NCI-H82 (cell line): ENCODE measurements around the gene PRKG1.

ENCODE experiments used
- DNase-seq: peaks from one replicate; lab custom pipeline; 2025; lab: John Stamatoyannopoulos, UW

PRKG1 gene

DNA sequence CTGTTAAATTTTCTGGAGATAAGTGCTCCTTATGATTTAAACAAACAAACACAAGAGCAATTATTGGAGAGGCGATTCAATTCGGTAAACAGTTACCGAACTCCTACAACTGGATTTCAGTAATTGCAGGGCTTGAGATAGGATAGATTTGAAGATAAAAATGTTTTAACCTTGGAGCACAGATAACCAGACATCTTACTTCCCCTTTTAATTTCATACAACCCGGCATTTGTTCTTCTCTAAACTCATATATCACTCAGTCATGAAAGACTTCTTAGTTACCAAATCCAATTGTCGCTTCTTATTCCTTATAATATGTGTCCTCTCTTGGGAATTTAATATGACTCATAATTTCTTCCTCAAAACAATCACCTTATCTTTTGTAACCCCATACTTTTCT, 861.1 kb downstream of the PRKG1 start:
- no peak for DNase-seq

DNA sequence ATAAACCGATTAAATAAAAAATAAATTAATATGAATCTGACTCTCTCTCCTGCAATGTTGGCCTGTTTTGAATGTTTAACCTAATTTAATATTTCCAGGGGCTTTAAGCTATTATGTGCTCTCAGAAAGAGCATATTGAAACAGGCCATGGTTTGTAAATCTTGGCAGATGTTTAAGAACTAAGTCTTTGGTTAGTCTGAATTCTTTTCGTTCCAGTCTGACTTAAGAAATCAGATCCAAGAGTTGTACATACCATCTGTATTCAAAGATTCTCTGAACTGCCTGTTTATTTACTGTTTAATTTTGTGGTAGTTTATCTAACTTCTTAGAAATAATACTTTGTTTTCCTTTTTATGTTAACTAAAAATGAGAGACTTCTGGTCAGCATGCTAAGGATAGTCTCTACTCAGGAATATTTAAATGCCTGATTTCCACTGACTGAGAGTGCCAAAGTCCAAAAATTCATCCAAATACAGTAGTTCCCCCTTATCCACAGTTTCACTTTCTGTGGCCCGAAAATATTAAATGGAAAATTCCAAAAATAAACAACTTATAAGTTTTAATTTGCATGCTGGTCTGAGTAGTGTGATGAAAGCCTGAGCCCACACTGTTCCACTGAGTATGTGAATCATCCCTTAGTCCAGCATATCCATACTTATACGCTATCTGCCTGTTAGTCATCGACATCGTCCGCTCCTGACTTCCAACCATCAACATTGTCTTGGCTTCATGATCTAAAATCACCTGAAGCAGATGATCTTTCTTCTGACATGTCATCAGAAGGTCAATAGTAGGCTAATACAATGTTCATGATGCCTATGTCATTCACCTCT, 863.2 kb downstream of the PRKG1 start:
- DNase-seq: no peak

DNA sequence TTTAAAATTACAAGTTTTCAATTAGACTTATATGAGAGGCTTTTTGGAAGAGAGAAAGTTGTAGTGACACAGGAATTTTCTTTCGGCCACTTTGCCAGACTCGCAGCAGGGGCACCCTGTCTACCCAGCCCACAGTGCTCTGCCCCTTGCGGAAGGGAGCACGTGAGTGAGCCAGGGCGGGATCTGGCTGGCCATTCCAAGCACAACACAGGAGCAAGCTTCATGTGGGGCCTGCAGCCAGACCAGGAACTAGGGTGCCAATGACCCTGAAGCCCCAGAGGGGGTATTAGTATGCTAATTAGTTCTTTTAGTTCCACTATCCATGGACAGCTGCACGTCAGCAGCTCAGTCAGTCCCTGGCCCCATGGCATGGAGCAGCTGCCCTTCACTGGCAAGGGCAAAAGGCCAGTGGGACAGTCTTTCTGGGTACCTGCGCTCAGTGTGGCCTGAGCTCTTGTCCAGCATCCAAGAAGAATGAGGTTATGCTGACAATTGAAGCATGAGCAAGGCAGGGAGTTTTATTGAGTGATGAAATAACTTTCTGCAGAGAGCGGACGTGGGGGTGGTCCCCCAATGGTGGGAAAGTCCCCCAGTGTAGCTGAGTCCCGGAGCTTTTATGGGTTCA, 876.2 kb downstream of the PRKG1 start:
- DNase-seq: no peak

DNA sequence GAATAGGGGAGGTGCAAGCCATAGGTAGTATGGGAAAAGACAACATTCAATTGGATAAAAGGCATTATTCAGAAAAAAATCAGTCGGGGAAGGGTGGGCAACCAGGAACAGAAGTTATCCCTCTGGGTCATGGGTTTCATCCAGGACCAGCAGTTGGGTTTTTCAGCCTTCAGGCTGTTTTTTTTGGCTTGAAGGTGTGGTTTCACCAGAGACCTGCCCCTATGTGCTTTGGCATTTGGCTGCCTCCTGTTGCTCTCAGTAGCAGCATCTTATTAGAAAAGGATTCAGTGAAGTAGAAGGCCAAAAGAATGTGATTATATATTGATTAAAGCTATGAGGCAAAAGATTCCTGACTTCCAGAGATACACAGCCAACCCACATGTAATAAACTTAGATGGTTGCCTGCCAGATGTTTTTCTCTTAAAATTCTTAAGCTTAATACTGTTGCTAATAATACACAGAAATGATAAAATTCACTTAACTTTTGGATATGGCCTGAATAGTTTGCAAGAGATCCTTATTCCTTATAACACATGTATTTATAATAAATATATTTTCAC, 876.8 kb downstream of the PRKG1 start:
- DNase-seq: no peak

DNA sequence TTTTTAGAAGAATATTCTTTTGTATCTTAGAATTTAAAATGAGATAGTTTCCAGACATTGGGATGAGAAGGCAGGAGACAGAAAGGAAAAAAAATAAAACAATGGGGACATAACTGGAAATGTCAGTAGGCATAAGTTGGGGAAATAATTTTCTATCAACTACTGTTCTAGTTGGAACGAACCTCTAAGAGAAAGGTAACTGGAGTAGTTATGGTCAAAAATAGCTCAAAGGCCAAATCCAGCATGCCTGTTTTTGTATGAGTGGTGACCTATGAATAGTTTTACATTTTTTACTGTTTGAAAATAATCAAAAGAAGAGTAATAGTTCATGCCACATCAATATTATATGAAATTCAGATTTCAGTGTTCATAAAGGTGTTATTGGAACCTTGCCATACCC, 877.3 kb downstream of the PRKG1 start:
- no peak for DNase-seq

DNA sequence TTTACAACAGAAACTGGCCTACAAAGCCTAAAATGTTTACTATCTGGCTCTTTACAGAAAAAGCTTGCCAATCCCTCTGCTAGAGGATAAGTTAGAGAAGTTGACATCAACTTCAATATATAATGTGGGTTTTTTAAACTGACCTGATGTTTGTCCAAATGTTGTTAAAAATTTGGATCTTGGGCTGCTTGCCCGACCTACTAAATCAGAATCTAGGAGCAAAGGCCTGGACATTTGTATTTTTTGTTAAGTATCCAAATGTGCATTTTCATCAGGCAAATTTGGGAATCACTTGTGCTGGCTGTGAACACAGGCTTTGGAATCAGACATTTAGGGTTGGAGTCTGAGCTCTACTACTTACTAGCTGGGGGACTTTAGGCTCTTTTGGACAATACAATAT, 877.8 kb downstream of the PRKG1 start:
- no peak for DNase-seq

DNA sequence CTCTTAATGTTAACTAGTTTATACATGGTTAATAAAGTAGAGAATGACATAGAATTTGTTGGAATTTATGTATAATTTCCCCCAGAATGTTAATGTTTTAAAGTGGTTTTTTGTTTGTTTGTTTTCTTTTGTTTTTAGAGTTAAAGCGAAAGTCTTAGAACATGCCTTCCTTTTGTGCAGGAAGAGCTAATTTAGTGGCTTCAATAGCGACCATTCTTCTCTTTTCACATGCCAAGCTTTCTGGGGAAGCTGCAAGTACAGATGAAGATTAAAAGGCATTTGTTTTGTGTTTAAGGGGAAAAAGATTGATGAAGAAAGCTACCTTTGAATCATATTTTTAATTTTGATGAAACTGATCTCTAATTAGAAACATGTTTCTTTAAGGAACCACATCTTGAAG, 881.4 kb downstream of the PRKG1 start:
- no peak for DNase-seq

DNA sequence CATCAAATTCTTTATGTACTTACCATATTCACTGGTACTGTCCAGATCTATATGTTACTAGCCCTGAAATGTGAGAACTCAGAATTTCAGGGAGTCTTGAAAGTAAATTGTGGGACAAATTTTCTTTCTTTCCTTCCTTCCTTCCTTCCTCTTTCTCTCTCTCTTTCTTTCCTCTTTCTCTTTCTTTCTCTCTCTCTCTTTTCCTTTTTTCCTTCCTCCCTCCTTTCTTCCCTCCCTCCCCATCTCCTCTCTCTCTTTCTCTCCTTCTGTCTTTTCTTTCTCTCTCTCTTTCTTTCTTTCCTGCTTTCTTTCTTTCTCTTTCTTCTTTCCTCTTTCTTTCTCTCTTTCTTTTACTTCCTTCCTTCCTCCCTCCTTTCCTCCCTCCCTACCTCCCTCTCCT, 882.5 kb downstream of the PRKG1 start:
- no peak for DNase-seq

DNA sequence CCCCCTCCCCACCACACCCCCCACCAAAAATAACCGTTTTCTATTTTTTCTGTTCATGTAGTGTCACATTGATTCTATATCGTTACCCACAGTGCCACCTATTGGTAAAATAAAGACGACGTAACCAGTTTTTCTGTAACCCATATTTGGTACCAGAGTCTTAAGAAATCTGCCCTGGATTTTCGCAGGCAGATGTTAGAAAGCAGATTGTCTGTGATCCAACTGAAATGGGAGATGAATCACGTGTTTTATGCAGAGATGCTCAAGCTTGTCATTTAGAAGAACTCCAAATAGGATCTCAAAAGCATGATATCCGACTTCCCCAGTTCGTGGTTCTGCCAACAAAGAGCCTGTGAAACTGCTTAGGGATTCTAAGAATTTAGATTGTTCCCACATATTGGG, 886.2 kb downstream of the PRKG1 start:
- peak; percentile 73 for DNase-seq

DNA sequence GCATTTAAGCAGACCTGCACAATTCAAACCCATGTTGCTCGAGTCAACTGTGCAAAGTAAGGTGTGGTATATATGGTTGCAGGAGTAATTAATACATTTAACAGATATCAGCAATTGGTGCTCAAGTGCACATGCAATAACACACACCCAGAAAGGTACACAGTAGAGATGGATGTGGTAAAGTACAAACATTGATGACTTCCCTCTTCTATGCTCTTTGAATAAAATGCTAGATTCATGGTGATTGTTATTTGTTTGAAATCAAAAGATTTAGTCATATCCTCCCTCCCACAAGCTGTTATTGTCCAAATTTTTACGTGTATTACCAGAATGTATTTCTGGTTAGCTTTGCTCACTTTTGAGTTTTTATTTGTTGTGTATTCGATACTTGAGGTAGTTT, 887.1 kb downstream of the PRKG1 start:
- no peak for DNase-seq

DNA sequence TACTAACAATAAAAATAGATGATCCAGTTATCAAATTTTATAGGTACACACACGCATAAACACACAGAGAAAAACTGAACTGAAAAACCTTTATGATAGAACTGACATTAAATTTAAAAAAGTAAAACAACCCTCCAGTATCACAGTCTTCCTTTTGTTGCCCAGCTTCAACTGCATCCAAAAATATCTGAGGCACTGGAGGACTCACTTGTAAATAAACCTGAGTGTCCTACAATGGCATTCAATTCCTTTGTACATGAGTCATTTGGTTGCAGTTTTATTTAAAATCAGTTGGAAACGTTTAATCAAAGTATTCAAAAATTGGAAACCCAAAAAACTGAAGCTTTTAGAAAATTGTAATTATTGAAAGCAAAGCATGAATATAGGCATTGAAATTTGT, 890.3 kb downstream of the PRKG1 start:
- DNase-seq: no peak

DNA sequence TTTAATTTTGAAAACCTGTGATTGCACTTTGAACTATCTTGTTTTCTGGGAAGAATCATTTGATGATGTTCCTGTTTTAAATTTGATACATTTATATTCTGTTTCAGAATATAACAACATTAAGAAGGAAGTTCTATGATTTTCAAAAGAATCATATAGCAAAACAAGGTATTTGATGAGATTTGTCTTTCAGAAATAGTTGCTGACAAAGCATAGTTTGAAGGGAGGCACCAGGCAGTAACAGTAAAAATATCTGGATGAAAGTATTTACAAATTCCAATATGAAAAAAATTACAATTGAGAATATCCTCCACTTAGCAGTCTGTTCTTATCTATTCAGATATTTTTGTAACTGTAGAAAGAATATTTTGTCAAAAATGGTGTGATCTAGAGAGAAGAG, 891.2 kb downstream of the PRKG1 start:
- DNase-seq: no peak

DNA sequence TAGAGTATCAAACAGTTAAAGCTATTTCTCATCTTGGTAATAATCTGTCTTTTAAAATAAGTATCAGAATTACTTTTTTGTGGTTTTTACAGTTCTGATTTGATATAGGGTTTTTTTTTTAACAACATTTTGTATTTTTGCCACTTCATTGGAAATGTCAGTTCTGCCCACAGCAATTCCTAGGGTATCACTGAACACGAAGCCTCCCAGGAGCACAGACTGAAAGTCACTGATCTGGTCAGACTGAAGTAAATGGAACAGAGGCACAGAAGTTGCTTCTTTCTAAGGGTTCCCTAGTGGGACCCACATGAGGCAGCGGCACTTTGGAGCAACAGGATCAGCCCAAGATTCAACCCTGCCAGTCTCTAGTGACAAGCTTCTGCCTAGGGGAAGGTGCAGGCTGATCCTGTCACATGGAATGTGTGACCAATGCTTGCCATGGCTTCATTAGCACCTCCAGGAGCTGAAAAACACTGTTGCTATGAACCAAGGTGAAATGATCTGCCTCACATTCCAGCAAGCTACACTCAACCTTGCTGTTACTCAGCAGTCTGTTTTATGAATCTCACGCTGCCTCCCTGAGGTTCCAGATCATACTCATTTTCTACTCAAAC, 898.6 kb downstream of the PRKG1 start:
- no peak for DNase-seq

DNA sequence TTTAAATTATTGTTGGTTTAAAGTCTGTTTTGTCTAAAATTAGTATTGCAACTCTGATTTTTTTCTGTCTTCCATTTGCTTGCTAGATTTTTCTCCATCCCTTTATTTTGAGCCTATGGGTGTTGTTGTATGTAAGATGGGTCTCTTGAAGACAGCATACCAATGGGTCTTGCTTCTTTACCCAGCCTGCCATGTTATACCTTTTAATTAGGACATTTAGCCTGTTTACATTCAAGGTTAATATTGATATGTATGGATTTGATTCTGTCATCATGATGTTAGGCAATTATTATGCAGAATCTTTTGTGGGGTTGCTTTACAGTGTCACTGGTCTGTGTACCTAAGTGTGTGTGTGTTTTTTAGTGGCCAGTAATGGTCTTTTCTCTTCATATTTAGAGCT, 906.5 kb downstream of the PRKG1 start:
- no peak for DNase-seq

DNA sequence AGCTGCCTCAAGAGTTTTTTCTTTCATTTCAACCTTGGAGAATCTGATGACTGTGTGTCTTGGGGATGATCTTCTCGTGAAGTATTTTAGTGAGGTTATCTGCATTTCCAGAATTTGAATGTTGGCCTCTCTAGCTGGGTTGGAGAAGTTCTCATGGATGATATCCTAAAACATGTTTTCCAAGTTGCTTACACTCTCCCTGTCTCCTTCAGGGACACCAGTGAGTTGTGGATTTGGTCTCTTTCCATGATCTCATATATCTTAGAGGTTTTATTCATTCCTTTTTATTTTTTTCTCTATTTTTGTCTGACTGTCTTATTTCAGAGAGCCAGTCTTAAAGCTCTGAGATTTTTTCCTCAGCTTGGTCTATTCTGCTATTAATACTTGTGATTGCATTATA, 907.4 kb downstream of the PRKG1 start:
- DNase-seq: no peak

DNA sequence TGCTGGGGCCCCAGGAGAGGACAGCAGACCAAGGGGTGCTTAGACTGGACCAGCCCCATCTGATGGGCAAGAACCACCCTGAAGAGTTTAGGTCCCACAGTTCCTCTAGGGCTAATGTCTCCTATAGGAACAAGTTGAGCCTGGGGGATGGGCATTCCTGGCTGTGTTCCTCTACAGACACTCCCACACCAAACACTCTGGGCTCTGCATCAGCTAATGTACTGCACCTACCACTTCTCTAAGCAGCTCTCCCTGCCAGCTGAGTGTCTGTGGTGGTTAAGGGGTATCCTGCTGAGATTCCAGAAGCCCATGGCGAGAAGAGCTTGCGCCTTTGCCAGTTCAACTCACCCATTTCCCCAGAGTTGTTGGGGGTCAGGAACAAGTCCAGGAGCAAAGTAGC, 909.2 kb downstream of the PRKG1 start:
- DNase-seq: no peak

DNA sequence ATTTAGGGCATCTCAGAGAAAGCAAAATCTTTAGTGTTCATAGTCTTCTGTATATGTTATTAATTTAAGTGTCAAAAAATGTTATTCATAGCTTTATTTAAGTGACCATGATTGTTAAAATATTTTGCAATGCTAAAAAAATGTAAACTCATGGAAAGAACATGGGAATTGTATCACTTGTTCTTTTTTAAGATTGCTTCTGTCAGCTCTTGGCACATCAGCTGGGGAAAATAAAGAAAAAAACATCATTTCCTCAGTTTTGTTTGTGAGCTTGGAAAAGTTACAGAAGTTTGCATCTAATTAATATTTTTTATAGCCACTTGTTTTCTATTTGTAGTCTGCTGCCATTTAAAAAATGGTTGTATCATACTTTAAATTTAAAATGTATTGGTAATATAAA, 911.0 kb downstream of the PRKG1 start:
- DNase-seq: no peak

DNA sequence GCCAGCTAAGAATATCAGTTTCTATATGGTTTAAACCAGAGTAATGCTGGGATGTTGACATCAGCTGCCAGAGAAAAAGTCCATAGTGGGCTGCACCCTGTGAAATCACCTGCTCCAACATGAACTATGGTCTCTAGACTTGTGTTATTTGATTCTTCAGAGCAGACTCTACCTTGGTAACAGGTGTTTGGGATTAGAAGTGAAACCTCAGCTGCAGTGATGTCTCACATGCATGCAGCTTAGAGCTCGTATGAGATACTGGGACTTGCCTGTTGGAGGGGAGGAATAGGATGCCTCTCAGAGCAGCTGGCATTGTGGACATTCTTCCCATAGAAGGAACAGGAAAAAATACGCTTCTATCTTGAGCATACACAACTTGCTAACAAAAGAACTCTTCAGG, 912.2 kb downstream of the PRKG1 start:
- DNase-seq: no peak

DNA sequence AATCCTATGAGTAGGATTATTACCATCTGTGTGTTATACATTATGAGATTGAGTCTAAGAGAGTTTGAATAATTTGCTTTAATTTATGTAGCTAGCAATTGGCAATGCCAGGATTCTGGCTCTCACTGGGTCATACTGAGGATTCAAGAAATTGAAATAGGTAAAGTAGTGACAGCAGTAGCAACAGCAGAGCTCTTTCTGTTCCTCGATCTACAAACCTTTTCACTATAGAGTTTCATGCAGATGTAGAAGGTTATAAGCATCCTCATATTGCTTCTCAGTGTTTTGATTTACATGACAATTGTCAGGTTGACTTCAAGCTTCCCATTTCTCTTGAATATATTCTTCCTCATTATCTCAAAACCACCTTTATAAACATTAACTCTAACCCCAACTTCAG, 919.2 kb downstream of the PRKG1 start:
- no peak for DNase-seq

DNA sequence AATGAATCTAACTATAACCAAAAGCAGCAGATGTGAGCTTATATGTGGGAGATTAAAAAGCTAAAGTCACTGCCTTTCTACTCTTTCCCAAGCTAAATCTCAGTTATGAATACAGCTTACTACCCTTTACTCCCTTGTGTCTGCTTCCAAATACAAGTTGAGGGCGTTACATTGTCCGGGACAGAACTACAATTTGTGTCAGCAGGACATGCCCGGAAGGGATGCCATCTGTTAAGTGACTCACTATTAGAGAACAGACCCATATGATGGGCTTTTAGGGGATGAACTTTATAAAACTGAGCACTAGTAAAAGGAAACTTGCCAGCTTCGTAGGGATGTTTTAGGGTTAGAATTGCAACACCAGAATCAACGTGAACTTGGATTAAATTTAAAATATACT, 924.8 kb downstream of the PRKG1 start:
- DNase-seq: no peak

DNA sequence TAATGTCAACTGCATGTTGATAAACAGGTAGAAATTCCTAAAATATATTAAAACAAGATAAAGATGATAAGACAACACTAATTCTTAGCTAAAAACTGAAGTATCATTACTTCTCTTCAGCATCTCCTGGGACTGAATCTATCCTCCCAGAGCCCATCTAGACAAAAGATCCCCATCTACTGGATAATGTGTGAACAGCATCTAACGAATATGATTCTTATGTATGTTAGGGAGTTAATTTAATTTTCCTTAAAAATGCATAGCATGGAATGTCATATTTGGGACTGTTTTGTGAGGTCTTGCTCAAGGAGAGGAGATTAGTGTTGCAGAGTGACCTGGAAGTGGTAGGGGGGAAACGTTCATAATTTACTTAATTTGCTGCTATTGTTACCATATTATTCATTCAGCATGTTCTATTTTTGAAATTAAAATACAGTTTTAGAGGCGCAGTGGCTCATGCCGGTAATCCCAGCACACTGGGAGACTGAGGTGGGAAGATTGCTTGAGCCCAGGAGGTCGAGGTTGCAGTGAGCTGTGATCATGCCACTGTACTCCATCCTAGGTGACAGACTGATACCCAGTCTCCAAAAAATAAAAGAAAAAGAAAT, 930.2 kb downstream of the PRKG1 start:
- peak; percentile 49 for DNase-seq

DNA sequence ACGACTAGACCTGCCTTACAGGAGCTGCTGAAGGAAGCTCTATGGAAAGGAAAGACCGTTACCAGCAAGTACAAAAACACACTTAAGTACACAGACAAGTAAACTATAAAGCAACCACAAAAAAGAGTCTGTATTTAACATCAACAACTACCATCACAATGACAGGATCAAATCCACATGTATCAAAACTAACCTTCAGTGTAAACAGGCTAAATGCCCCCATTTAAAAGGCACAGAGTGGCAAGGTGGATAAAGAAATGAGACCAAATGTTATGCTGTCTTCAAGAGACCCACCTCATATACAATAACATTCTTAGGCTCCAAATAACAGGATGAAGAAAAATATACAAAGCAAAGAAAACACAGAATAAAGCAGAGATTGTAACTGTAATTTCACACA, 932.8 kb downstream of the PRKG1 start:
- DNase-seq: no peak

DNA sequence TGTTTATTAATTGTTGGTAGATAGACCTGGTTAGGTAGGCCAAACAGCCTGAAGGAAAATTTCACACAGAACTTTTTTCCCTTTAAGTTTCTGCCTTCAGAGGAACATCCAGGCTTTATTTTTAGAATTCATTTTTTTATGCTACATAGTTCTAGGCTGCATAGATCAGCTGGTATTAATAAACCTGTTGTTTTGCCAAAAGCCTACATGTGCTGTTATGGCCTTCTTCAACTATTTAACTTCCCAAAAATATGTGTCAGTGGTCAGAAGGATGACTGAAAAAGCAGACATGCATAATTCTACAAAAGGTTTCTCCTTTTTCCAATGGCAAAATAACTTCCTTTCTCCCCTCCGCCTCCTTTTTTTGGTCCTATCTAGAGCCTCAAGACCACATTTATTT, 936.8 kb downstream of the PRKG1 start:
- no peak for DNase-seq
